ENCODE measurements around the gene HARS2. TPM values are rescaled to one million over a fixed set of nuclear protein-coding genes. Genes with fewer than 3 reads are reported as not detected.

HARS2 gene
- total RNA-seq: 10 to 100 TPM; 20.0 to 31.7 (median 24.6) TPM
- polyA plus RNA-seq: 10 to 100 TPM; 17.4 to 31.3 TPM
- long read RNA-seq, donor 1, transcript HARS2-206 (12 exons, 1,562 nt): minor isoform, 6 of 77 reads
- long read RNA-seq, donor 1, transcript HARS2-201 (13 exons, 2,510 nt): major isoform, 54 of 77 reads
- long read RNA-seq, donor 1, partial matches to known transcripts: 7 of 77 reads
- long read RNA-seq, donor 1, other reads (novel, unspliced or antisense): 7 of 77 reads
- long read RNA-seq, donor 2, transcript HARS2-201 (13 exons, 2,510 nt): major isoform, 156 of 223 reads
- long read RNA-seq, donor 2, transcript HARS2-219 (14 exons, 2,292 nt): minor isoform, 15 of 223 reads
- long read RNA-seq, donor 2, transcript HARS2-206 (12 exons, 1,562 nt): minor isoform, 5 of 223 reads
- long read RNA-seq, donor 2, transcript HARS2-215 (12 exons, 2,346 nt): minor isoform, 6 of 223 reads
- long read RNA-seq, donor 2, partial matches to known transcripts: 18 of 223 reads
- long read RNA-seq, donor 2, other reads (novel, unspliced or antisense): 22 of 223 reads
- long read RNA-seq, donor 3, transcript HARS2-201 (13 exons, 2,510 nt): major isoform, 32 of 45 reads
- long read RNA-seq, donor 3, partial matches to known transcripts: 1 of 45 reads
- long read RNA-seq, donor 3, other reads (novel, unspliced or antisense): 6 of 45 reads

DNA sequence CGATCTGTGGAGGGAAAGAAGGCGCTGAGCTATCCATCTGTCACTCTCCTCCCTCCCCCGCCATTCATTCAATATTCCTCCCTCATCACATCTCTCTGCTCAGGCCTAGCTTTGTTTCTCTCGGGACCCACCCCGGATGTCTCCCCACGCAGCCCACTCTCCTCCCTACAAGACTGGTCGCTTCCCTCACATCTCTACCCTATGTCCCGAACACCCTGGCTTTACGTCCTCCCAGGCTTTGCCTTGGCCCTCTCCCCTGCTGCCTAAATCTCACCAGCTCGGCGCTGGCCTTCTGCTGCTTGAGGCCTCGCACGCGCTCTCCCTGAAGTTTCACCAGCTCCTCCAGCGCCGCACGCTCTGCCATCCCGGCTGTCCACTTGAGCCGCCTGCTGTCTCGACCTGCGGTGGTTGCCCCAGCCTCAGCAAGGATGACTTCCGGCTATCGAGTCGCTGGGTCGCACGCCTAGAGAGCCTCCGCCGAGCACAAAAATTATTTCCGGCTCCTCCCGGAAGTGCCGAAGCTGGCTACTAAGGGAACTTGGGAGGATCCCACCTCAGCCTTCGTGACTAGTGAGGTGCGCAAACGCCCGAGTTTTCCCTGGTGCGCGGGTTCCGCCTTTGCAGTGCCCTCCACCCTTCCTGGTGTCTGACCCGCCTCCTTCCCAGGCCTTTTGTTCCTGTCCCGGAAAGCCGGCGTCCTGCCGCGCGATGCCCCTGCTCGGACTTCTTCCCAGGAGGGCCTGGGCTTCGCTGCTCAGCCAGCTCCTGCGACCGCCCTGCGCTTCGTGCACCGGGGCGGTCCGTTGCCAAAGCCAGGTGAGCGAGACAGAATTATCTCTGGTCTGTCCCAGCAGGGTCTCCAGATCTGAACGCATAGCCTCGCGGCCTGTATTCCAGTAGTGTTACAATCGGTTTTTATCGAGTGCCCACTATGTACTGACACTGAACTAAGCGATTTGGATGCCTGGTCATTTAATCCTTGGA lies at the start of gene HARS2, which contains the start of gene HARS1:
Gene HARS2, plus strand, starts transcription at position 515 of the 984 bp plus-strand sequence. Its CDS starts 194 bp downstream, at position 709.
Gene HARS1, minus strand, starts transcription at position 430 of the 984 bp plus-strand sequence. Its CDS starts 66 bp downstream, at position 364.
- H3K4me1 ChIP-seq: peaks cover 10 to 39% (median 27%) of the 10 kb centered on the region in 12 donors
- intact Hi-C loops (cut with DNase I): loop anchor here in 4 of 10 donors (2.0 to 10.0 kb wide), 3 partner anchors 26 to 46 kb away; partner anchors contain the start of genes IK (in 3 of the 4), NDUFA2 (in 3 of the 4) and WDR55 (in 1 of the 4)
- no peaks in the 10 kb centered on the region for H3K27me3 ChIP-seq
- H3K36me3 ChIP-seq: peaks cover 0 to 64% (median 54%) of the 10 kb centered on the region in 9 donors
- peak; percentile 96 to 98 (median 98) for ATAC-seq
- peak within 1 kb of the TSS; percentile 72 to 98 (median 81) for H3K4me3 ChIP-seq
- WGBS, 4 donors: 0 to 1% (median 1%) methylated on average over 46 to 61 of the region's 61 CpGs
- H3K9me3 ChIP-seq: no peaks in the 10 kb centered on the region
- DNase-seq: peak; percentile 89 to 94 (median 92)
- peak within 1 kb of the TSS; percentile 37 to 95 (median 88) for H3K27ac ChIP-seq
- TF ChIP-seq POLR2A (IDR thresholded peaks at IDR 0.05): peak in 1 of 2 donors; percentile 55
- TF ChIP-seq, protein P1, sequence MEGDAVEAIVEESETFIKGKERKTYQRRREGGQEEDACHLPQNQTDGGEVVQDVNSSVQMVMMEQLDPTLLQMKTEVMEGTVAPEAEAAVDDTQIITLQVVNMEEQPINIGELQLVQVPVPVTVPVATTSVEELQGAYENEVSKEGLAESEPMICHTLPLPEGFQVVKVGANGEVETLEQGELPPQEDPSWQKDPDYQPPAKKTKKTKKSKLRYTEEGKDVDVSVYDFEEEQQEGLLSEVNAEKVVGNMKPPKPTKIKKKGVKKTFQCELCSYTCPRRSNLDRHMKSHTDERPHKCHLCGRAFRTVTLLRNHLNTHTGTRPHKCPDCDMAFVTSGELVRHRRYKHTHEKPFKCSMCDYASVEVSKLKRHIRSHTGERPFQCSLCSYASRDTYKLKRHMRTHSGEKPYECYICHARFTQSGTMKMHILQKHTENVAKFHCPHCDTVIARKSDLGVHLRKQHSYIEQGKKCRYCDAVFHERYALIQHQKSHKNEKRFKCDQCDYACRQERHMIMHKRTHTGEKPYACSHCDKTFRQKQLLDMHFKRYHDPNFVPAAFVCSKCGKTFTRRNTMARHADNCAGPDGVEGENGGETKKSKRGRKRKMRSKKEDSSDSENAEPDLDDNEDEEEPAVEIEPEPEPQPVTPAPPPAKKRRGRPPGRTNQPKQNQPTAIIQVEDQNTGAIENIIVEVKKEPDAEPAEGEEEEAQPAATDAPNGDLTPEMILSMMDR (IDR thresholded peaks at IDR 0.05): peak in 3 of 12 donors; percentile 15 to 21 (median 20)

DNA sequence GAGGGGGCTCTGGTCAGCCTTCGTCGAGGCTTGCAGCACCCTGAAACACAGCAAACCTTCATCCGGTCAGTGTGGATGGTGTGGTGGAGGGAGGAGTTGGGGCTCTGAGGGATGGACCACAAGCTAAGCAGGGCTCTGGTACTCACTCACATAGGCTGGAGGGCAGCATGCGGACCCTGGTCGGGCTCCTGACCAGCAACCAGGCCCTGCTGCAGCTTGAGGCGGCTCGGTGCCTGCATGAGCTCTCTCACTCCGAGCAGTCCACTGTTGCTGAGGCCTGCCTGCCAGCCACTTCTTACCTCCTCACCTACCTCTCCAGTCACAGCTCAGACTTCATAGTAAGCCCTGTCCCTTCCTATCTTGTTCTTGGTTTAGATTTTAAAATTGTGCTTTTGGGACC lies 49.5 kb upstream of the HARS2 start:
- TF ChIP-seq POLR2A (IDR thresholded peaks at IDR 0.05): no peak
- TF ChIP-seq, protein P1 (IDR thresholded peaks at IDR 0.05): no peak
- Histone ChIP-seq H3K27ac (no peak overlapping the region), H3K36me3 (peaks cover 0 to 46% (median 37%) of the 10 kb centered on the region in 9 donors), H3K4me3 (no peak overlapping the region), H3K4me1 (peaks cover 0 to 42% (median 27%) of the 10 kb centered on the region in 12 donors), H3K27me3 (no peaks in the 10 kb centered on the region), H3K9me3 (no peaks in the 10 kb centered on the region)
- ATAC-seq (no peak), DNase-seq (no peak)
- intact Hi-C loops (cut with DNase I): loop anchor here in 5 of 10 donors (5.0 to 10.0 kb wide), 3 partner anchors 53 to 237 kb away; partner anchors contain the start of genes EIF4EBP3 (in 3 of the 5), ANKHD1 (in 1 of the 5), HARS1 (in 1 of the 5) and HARS2 (in 1 of the 5)
- WGBS, 4 donors: 83 to 91% (median 90%) methylated on average over 7 to 8 of the region's 8 CpGs

- 56 to 66% (median 61%) methylated on average over 3 of the region's 3 CpGs for WGBS, 4 donors
- ATAC-seq (no peak), DNase-seq (no peak)
- intact Hi-C loops (cut with DNase I): loop anchor here in 5 of 10 donors (5.0 to 10.0 kb wide), 3 partner anchors 52 to 238 kb away; partner anchors contain the start of genes EIF4EBP3 (in 3 of the 5), ANKHD1 (in 1 of the 5), HARS1 (in 1 of the 5) and HARS2 (in 1 of the 5)
- H3K36me3 ChIP-seq: peaks cover 0 to 46% (median 37%) of the 10 kb centered on the region in 9 donors
- H3K27ac ChIP-seq: no peak overlapping the region
- peaks cover 0 to 43% (median 27%) of the 10 kb centered on the region in 12 donors for H3K4me1 ChIP-seq
- H3K4me3 ChIP-seq: no peak overlapping the region
- H3K9me3 ChIP-seq: no peaks in the 10 kb centered on the region
- TF ChIP-seq, protein P1 (IDR thresholded peaks at IDR 0.05): no peak
- no peak for TF ChIP-seq POLR2A (IDR thresholded peaks at IDR 0.05)
- H3K27me3 ChIP-seq: no peaks in the 10 kb centered on the region
Measured at GRCh38 chr5:140642718-140643117, 48.5 kb upstream of the HARS2 start.
